OCI-LY7 (cell line): ENCODE results near the gene NAT8. TPM values are rescaled to one million over a fixed set of nuclear protein-coding genes. Genes with fewer than 3 reads are reported as not detected.
"Not testable (repeated sequence)": the region's sequence is repeated elsewhere in the genome, so short reads cannot be mapped to it uniquely, and the experiment has no call there.

ENCODE experiments used
- BruUV-seq: library from RNA; stranded (reverse); fragments of 400-500 nt; replicated peaks from 2 replicates; lab custom pipeline; 2021; lab: Mats Ljungman, UMichigan
- CTCF ChIA-PET: fragments of 300-600 bp; sonication (Branson Sonifier 250); formaldehyde crosslinking; loops from one replicate; lab custom pipeline; 2022; ENCODE audit warnings: antibody characterized with exemption; ENCODE audit not compliant: unreplicated experiment; lab: Charles Lee
- POLR2A ChIA-PET: fragments of 300-600 bp; sonication (Branson Sonifier 250); formaldehyde crosslinking; loops from one replicate; lab custom pipeline; 2022; ENCODE audit warnings: antibody characterized with exemption; lab: Charles Lee
- DNase-seq: peaks from one replicate; pipeline ENCODE4 v3.0.0-alpha.2; 2015; ENCODE audit warnings: low spot score
- H2AFZ ChIP-seq: fragments of 200-600 bp; sonication (generic), shearing (Covaris generic); 2 replicates; pipeline ENCODE4 v1.6.1; 2014; ENCODE audit warnings: mild to moderate bottlenecking, antibody characterized with exemption, low read length, moderate library complexity
- H3K27ac ChIP-seq: fragments of 200-600 bp; sonication (generic); 2 replicates; pipeline ENCODE4 v1.5.1; 2014; ENCODE audit warnings: mixed run types, low read depth, mild to moderate bottlenecking, moderate library complexity, low read length, inconsistent platforms; ENCODE audit not compliant: poor library complexity, severe bottlenecking
- H3K36me3 ChIP-seq: fragments of 200-600 bp; sonication (generic); 2 replicates; pipeline ENCODE4 v1.6.1; 2014; ENCODE audit warnings: mild to moderate bottlenecking, antibody characterized with exemption, low read length, moderate library complexity, mixed read lengths; ENCODE audit not compliant: insufficient read depth
- H3K4me1 ChIP-seq: fragments of 200-600 bp; sonication (generic); 2 replicates; pipeline ENCODE4 v1.5.1; 2014; ENCODE audit warnings: mild to moderate bottlenecking, low read length; ENCODE audit not compliant: insufficient read depth, poor library complexity, severe bottlenecking
- H3K4me2 ChIP-seq: fragments of 200-600 bp; sonication (generic); 2 replicates; pipeline ENCODE4 v1.6.1; 2014; ENCODE audit warnings: mild to moderate bottlenecking, low read length
- H3K4me3 ChIP-seq: fragments of 200-600 bp; sonication (generic); 2 replicates; pipeline ENCODE4 v1.5.1; 2014; ENCODE audit warnings: mild to moderate bottlenecking, low read depth, low read length; ENCODE audit not compliant: poor library complexity, severe bottlenecking
- H3K79me2 ChIP-seq: fragments of 200-600 bp; sonication (generic); 2 replicates; pipeline ENCODE4 v1.6.1; 2016; ENCODE audit warnings: low read depth, mild to moderate bottlenecking, low read length, moderate library complexity, mixed read lengths; ENCODE audit not compliant: insufficient read depth
- H3K9me2 ChIP-seq: fragments of 200-600 bp; sonication (generic); 2 replicates; pipeline ENCODE4 v1.6.1; 2016; ENCODE audit warnings: mild to moderate bottlenecking, low read length, mixed read lengths; ENCODE audit not compliant: insufficient read depth
- H3K9me3 ChIP-seq: fragments of 200-600 bp; sonication (generic); 2 replicates; pipeline ENCODE4 v1.6.1; 2014; ENCODE audit warnings: mild to moderate bottlenecking, mixed run types, low read length, mixed read lengths
- H4K20me1 ChIP-seq: fragments of 200-600 bp; sonication (generic); 2 replicates; pipeline ENCODE4 v1.6.1; 2014; ENCODE audit warnings: mild to moderate bottlenecking, antibody characterized with exemption, low read length, moderate library complexity, mixed read lengths; ENCODE audit not compliant: insufficient read depth
- intact Hi-C: fragments of 100-400 bp; cut with micrococcal nuclease; formaldehyde crosslinking; loops from one replicate; pipeline ENCODE4 v1.10.0; 2022; ENCODE audit not compliant: unreplicated experiment
- total RNA-seq, 2 experiments: library from RNA; depleted of rRNA in 1 of 2; stranded (reverse); fragments of >200 nt in 1 of 2; shearing (Covaris generic) in 1 of 2; gene quantifications; 2 replicates each; pipeline ENCODE4 v1.2.3, GENCODE V29; 2014 to 2022
- TF ChIP-seq, protein P1 (sequence below): fragments of 200-600 bp; sonication (generic); conservative IDR thresholded peaks from 2 replicates; pipeline ENCODE4 v1.5.1; 2014; ENCODE audit warnings: mild to moderate bottlenecking, antibody characterized with exemption, low read length, moderate library complexity, mixed read lengths

Gene NAT8
- total RNA-seq, 2 experiments from 2014 or later, result not detected

DNA sequence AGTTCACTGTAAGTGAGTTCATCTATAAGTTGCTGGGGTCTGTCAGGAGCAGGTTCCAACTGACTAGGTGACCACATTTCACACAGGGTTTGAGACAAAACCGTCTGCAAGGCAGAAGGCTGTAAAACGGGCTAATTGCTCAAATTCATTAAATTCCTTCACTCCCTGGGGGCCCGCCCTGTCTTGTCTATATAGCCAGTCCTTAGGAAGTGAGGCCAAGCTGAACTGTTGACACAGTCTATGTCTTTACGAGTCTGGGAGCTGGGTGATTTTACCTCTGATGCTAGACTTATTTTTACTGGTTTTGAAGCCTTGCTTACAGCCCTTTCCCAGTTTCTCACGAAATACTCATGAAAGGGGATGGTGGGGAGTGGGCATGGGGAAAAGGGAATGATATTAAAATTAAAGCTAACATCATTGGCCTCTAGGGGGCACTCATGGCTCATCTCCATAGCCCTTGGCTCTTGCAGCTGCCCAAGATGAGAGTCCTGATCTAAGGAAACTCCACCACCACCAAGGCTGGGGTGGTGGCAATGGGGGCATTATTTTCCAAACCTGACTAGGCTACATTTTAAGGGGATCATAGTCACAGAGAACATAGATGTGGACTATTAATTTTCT, 37.8 kb upstream of the NAT8 start:
- H3K9me3 ChIP-seq, CTCF ChIA-PET, H3K79me2 ChIP-seq, H3K27ac ChIP-seq, H3K4me2 ChIP-seq, BruUV-seq, H4K20me1 ChIP-seq, H2AFZ ChIP-seq, H3K4me1 ChIP-seq, H3K36me3 ChIP-seq, H3K9me2 ChIP-seq, intact Hi-C loops, H3K4me3 ChIP-seq: not testable (repeated sequence)
- DNase-seq, result peak; percentile 46
- POLR2A ChIA-PET, result interaction anchor here (0.7 kb wide), 1 partner anchor 36 kb away, joined by 4 read pairs; no protein-coding TSS in a partner anchor
- TF ChIP-seq, protein P1, sequence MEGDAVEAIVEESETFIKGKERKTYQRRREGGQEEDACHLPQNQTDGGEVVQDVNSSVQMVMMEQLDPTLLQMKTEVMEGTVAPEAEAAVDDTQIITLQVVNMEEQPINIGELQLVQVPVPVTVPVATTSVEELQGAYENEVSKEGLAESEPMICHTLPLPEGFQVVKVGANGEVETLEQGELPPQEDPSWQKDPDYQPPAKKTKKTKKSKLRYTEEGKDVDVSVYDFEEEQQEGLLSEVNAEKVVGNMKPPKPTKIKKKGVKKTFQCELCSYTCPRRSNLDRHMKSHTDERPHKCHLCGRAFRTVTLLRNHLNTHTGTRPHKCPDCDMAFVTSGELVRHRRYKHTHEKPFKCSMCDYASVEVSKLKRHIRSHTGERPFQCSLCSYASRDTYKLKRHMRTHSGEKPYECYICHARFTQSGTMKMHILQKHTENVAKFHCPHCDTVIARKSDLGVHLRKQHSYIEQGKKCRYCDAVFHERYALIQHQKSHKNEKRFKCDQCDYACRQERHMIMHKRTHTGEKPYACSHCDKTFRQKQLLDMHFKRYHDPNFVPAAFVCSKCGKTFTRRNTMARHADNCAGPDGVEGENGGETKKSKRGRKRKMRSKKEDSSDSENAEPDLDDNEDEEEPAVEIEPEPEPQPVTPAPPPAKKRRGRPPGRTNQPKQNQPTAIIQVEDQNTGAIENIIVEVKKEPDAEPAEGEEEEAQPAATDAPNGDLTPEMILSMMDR, result peak; percentile 76

GRCh38 chr2:73679237-73679636, 37.0 kb upstream of the NAT8 start:
- H3K27ac ChIP-seq, H3K36me3 ChIP-seq, DNase-seq, H3K79me2 ChIP-seq, BruUV-seq, H4K20me1 ChIP-seq, H3K4me2 ChIP-seq, H3K4me1 ChIP-seq, intact Hi-C loops, H3K4me3 ChIP-seq, CTCF ChIA-PET, H2AFZ ChIP-seq, H3K9me2 ChIP-seq, H3K9me3 ChIP-seq: not testable (repeated sequence)
- POLR2A ChIA-PET, result interaction anchor here (0.7 kb wide), 1 partner anchor 37 kb away, joined by 4 read pairs; no protein-coding TSS in a partner anchor

- H3K4me1 ChIP-seq, H2AFZ ChIP-seq, CTCF ChIA-PET, BruUV-seq, H3K9me3 ChIP-seq, H3K4me3 ChIP-seq, H3K79me2 ChIP-seq, H3K36me3 ChIP-seq, H4K20me1 ChIP-seq, H3K9me2 ChIP-seq, H3K27ac ChIP-seq, H3K4me2 ChIP-seq, DNase-seq, intact Hi-C loops: not testable (repeated sequence)
- POLR2A ChIA-PET, result interaction anchor here (0.5 kb wide), 1 partner anchor 146 kb away, joined by 3 read pairs; no protein-coding TSS in a partner anchor
Observed at GRCh38 chr2:73678008-73678407, 35.8 kb upstream of the NAT8 start.

- H4K20me1 ChIP-seq, H3K27ac ChIP-seq, intact Hi-C loops, H3K9me3 ChIP-seq, H3K79me2 ChIP-seq, H3K4me3 ChIP-seq, POLR2A ChIA-PET, CTCF ChIA-PET, H3K36me3 ChIP-seq, H3K4me2 ChIP-seq, H2AFZ ChIP-seq, H3K9me2 ChIP-seq, DNase-seq, BruUV-seq, H3K4me1 ChIP-seq: not testable (repeated sequence)
Observed at GRCh38 chr2:73676211-73676610, 34.0 kb upstream of the NAT8 start.

- H3K4me1 ChIP-seq, CTCF ChIA-PET, H3K27ac ChIP-seq, H3K4me2 ChIP-seq, H3K9me3 ChIP-seq, POLR2A ChIA-PET, DNase-seq, H3K79me2 ChIP-seq, H3K36me3 ChIP-seq, intact Hi-C loops, H4K20me1 ChIP-seq, H2AFZ ChIP-seq, H3K4me3 ChIP-seq, BruUV-seq, H3K9me2 ChIP-seq: not testable (repeated sequence)
Observed at GRCh38 chr2:73674696-73675157, 32.5 kb upstream of the NAT8 start.

DNA sequence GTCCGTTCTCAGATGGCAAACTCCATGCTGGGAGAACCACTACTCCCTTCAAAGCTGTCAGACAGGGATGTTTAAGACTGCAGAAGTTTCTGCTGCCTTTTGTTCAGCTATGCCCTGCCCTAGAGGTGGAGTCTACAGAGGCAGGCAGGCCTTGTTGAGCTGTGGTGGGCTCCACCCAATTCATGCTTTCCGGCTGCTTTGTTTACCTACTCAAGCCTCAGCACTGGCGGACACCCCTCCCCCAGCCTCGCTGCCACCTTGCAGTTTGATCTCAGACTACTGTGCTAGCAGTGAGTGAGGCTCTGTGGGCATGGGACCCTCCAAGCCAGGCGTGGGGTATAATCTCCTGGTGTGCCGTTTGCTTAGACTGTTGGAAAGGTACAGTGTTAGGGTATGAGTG, 27.8 kb upstream of the NAT8 start:
- H3K36me3 ChIP-seq, POLR2A ChIA-PET, H4K20me1 ChIP-seq, H3K9me2 ChIP-seq, H3K27ac ChIP-seq, H2AFZ ChIP-seq, BruUV-seq, H3K4me3 ChIP-seq, intact Hi-C loops, DNase-seq, H3K9me3 ChIP-seq, CTCF ChIA-PET, H3K4me1 ChIP-seq, H3K4me2 ChIP-seq, H3K79me2 ChIP-seq: not testable (repeated sequence)
